Caki2 (cell line): ENCODE measurements around the gene TSPAN13. TPM values are rescaled to one million over a fixed set of nuclear protein-coding genes. Genes with fewer than 3 reads are reported as not detected.

Experiments used
- total RNA-seq: library from RNA; depleted of rRNA; stranded (reverse); fragments of >200 nt; shearing (Covaris generic); gene quantifications from 2 replicates; pipeline ENCODE4 v1.2.3, GENCODE V29; 2014; ENCODE audit warnings: low replicate concordance; rRNA removed

TSPAN13 gene
- total RNA-seq, 1 experiment from 2014 or later, result 57.1 TPM

Other genes starting within 250 kb of the TSPAN13 start
- not detected in 2 replicates for gene LRRC72, start 226.9 kb upstream of the TSPAN13 start, total RNA-seq
- gene ANKMY2, start 108.0 kb upstream of the TSPAN13 start, total RNA-seq, result 35.9 and 41.3 TPM in 2 replicates
- 69.3 and 79.7 TPM in 2 replicates for gene BZW2, start 107.6 kb upstream of the TSPAN13 start, total RNA-seq
- gene AGR2, start 51.2 kb downstream of the TSPAN13 start, total RNA-seq, result 3.5 and 10.0 TPM in 2 replicates
- not detected in 2 replicates for gene AGR3, start 128.2 kb downstream of the TSPAN13 start, total RNA-seq